ENCODE measurements around the gene LRRN4. TPM values are rescaled to one million over a fixed set of nuclear protein-coding genes. Genes with fewer than 3 reads are reported as not detected.

LRRN4 gene
- total and polyA plus RNA-seq, 2 of the 4 experiments (the other 2 are of a cell fraction), result under 0.01 to 0.19 TPM

- in situ Hi-C loops (cut with MboI; ENCODE audit: low sequenced_read_pairs), result no loop called here
- Histone ChIP-seq H4K5ac (ENCODE audit: low read depth, low read length) (no peak overlapping the region), H3K9ac (ENCODE audit: low read depth, low read length) (no peak overlapping the region), H3K14ac (replicated peaks; ENCODE audit: low read depth, low read length) (no peak overlapping the region), H4K8ac (ENCODE audit: low read depth in 2 of 2, low read length in 2 of 2) (no peak overlapping the region), H4K91ac (ENCODE audit: insufficient read depth, low read depth, low read length) (no peak overlapping the region), H2BK120ac (ENCODE audit: low read depth, low read length) (no peak overlapping the region), H3K56ac (ENCODE audit: extremely low read depth, insufficient read depth, low read length) (no peak overlapping the region), H2BK5ac (ENCODE audit: low read depth, low read length, poor library complexity, severe bottlenecking) (no peak overlapping the region), H3K23ac (ENCODE audit: low read depth, low read length) (no peak overlapping the region), H3K9me3 (ENCODE audit: control insufficient read depth, insufficient read depth, low read length) (no peaks in the 10 kb centered on the region), H3K27ac (ENCODE audit: insufficient read depth, low read length) (no peak overlapping the region), H2BK15ac (ENCODE audit: low read depth, low read length) (no peak overlapping the region), H2AK9ac (replicated peaks; ENCODE audit: low read depth, low read length, poor library complexity) (no peak overlapping the region), H3K18ac (ENCODE audit: low read depth, low read length) (no peak overlapping the region), H2AFZ (replicated peaks; ENCODE audit: low read length, poor library complexity) (no peak overlapping the region), H3K4me2 (ENCODE audit: low read depth, low read length) (no peak overlapping the region), H3K36me3 (ENCODE audit: control insufficient read depth, insufficient read depth, low read length) (peaks cover 49% of the 10 kb centered on the region), H4K20me1 (ENCODE audit: insufficient read depth, low read length) (peaks cover 4% of the 10 kb centered on the region; the same call in 1 of the 2 replicates), H3K4me1 (ENCODE audit: control insufficient read depth, insufficient read depth, low read length) (peaks cover 6% of the 10 kb centered on the region), H2BK20ac (ENCODE audit: low read depth, low read length) (no peak overlapping the region), H2AK5ac (ENCODE audit: low read depth, low read length) (no peak overlapping the region), H3K4ac (ENCODE audit: low read depth, low read length) (no peak overlapping the region), H3K4me3 (ENCODE audit: insufficient read depth, low read depth, low read length) (no peak overlapping the region), H3K9me1 (ENCODE audit: insufficient read depth, low read length) (peaks cover 8% of the 10 kb centered on the region), H3K79me1 (ENCODE audit: low read depth in 1 of 2, low read length in 2 of 2) (peaks cover 12 to 16% of the 10 kb centered on the region in 2 experiments), H3K27me3 (ENCODE audit: control insufficient read depth, insufficient read depth, low read length) (no peaks in the 10 kb centered on the region)
- ChIA-PET CTCF (interaction anchor here (0.7 kb wide), 1 partner anchor 14 kb away, joined by 3 read pairs; no protein-coding TSS in a partner anchor), POLR2A (ENCODE audit: unreplicated experiment) (no interaction called here)
- DNase-seq (no peak), ATAC-seq (ENCODE audit: low read depth) (no peak)
- WGBS, 2 experiments (ENCODE audit: extremely low coverage in 2 of 2, insufficient read length in 1 of 2), result no CpG with 5 or more reads among the region's 3 CpGs
- TF ChIP-seq MAFK (IDR thresholded peaks at IDR 0.05; ENCODE audit: low read depth, low read length), result no peak
- no peak for TF ChIP-seq SMC3 (IDR thresholded peaks at IDR 0.05; ENCODE audit: low read depth, low read length)
- TF ChIP-seq, protein P1, sequence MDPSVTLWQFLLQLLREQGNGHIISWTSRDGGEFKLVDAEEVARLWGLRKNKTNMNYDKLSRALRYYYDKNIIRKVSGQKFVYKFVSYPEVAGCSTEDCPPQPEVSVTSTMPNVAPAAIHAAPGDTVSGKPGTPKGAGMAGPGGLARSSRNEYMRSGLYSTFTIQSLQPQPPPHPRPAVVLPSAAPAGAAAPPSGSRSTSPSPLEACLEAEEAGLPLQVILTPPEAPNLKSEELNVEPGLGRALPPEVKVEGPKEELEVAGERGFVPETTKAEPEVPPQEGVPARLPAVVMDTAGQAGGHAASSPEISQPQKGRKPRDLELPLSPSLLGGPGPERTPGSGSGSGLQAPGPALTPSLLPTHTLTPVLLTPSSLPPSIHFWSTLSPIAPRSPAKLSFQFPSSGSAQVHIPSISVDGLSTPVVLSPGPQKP (IDR thresholded peaks at IDR 0.05; ENCODE audit: borderline replicate concordance, low read depth, low read length), result no peak
- TF ChIP-seq, protein P2, sequence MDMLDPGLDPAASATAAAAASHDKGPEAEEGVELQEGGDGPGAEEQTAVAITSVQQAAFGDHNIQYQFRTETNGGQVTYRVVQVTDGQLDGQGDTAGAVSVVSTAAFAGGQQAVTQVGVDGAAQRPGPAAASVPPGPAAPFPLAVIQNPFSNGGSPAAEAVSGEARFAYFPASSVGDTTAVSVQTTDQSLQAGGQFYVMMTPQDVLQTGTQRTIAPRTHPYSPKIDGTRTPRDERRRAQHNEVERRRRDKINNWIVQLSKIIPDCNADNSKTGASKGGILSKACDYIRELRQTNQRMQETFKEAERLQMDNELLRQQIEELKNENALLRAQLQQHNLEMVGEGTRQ (IDR thresholded peaks at IDR 0.05; ENCODE audit: low read depth, low read length), result no peak
- TF ChIP-seq FOS (IDR thresholded peaks at IDR 0.05; ENCODE audit: low read depth, low read length), result no peak
- no peak for TF ChIP-seq POLR2A (IDR thresholded peaks at IDR 0.05; ENCODE audit: low read depth, low read length)
- no peak for TF ChIP-seq CHD1 (IDR thresholded peaks at IDR 0.05; ENCODE audit: low read depth, low read length)
- BruUV-seq (replicated peaks), result no TSS peak
- intact Hi-C loops (cut with micrococcal nuclease), result no loop called here
- dilution Hi-C loops (cut with HindIII; ENCODE audit: low sequenced_read_pairs, unreplicated experiment), result no loop called here
Measured at GRCh38 chr20:6038256-6038655, 15.6 kb downstream of the LRRN4 start.

All from IMR-90 (cell line).